GM21423 (cell line): ENCODE measurements around the gene CCDC47.
"Not testable (repeated sequence)": the region's sequence is repeated elsewhere in the genome, so short reads cannot be mapped to it uniquely, and the experiment has no call there.

Source experiments
- ATAC-seq: cut with Tn5 transposase; IDR thresholded peaks from one replicate; pipeline ENCODE4 v1.9.1; 2021; ENCODE audit warnings: mild to moderate bottlenecking, moderate library complexity; ENCODE audit not compliant: unreplicated experiment

CCDC47 gene, protein sequence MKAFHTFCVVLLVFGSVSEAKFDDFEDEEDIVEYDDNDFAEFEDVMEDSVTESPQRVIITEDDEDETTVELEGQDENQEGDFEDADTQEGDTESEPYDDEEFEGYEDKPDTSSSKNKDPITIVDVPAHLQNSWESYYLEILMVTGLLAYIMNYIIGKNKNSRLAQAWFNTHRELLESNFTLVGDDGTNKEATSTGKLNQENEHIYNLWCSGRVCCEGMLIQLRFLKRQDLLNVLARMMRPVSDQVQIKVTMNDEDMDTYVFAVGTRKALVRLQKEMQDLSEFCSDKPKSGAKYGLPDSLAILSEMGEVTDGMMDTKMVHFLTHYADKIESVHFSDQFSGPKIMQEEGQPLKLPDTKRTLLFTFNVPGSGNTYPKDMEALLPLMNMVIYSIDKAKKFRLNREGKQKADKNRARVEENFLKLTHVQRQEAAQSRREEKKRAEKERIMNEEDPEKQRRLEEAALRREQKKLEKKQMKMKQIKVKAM

DNA sequence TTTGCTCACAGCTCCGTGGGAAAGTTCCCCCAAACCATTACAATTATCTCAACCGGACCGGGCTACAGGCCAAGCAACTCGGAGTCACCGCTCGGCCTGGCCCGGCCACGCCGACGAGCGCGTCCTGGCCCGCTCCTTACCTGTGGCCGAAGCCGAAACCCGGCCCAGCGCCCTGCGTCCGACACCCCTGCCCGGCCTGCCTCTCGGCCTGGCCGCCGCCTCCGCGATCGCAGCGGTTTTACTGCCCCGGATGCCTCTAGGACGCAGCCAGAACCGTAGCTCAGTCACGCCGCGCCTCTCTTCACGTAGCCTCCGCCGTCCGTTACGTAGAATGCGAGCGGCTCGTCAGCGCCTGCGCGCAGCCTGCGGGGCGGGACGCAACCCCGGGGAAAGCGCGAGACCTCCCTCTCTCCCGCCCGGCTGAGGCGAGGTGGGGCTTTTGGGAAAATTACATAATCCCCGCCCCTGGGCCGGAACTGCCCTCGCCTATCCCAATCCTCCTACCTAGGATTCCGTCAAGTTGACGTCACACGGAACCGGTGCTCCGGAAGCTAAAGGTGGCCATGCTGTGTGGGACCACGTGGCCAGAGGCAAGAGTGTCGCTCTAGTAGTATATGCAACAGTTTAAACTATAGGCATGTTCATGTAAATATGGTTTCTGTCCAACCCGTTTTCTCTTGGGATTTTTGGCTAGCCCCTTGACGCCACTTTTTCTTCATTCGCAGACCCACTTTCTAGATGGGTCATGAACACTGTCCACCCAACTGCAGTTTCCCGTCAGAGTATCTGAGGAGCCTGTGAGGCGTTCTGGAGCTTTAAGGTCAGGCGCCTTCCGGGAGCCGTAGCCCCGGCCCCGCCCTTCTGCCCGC is at the start of gene CCDC47:
Gene CCDC47 (minus strand): TSS at position 326 of the 869 bp plus-strand sequence. CDS start 7,422 bp downstream, outside the sequence.
- ATAC-seq: peak; percentile 86

DNA sequence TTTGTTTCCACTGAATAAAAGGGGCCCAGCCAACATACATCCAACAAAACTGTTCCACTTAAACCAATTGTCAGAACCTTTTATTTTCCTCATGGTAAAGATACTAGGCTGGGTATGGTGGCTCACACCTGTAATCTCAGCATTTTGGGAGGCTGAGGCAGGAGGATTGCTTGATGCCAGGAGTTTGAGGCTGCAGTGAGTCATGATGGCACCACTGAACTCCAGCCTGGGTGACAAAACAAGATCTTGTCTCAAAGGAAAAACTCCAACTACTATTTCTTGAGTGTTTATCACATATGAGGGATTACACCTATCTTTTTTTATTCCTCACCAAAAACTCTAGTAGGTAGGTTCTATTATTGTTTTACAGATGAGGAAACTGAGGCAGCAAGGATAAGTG is 49.1 kb upstream of the CCDC47 start:
- no peak for ATAC-seq

GRCh38 chr17:63821804-63822203 is 48.4 kb upstream of the CCDC47 start:
- no peak for ATAC-seq

DNA sequence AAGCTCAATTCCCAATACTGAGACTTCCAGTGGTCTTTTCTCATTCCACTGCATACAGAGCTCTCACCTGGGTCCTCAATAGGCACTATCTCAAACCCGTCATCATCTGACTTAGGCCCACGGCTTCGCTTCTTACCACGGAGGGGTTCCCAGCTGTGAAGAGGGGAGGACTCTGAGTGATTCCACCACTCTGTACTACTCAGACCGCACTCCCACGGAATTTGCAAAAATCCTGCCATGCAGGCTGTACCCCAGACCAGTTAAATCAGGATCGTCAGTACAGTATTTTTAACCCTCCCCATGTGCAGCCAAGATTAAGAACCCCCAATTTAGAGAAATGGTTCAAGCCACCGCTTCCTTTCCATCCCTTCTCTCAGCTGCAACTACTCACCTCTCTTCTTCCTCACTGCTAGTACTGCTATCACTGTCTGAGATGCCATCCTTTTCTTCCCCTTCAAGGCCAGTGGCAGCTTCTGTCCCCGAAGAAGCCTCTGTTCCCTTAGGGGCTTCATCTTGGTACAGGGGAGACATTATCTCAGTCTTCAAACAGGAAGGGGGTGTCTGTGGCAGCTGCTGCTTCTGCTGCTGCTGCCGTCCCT is 47.7 kb upstream of the CCDC47 start:
- no peak for ATAC-seq

DNA sequence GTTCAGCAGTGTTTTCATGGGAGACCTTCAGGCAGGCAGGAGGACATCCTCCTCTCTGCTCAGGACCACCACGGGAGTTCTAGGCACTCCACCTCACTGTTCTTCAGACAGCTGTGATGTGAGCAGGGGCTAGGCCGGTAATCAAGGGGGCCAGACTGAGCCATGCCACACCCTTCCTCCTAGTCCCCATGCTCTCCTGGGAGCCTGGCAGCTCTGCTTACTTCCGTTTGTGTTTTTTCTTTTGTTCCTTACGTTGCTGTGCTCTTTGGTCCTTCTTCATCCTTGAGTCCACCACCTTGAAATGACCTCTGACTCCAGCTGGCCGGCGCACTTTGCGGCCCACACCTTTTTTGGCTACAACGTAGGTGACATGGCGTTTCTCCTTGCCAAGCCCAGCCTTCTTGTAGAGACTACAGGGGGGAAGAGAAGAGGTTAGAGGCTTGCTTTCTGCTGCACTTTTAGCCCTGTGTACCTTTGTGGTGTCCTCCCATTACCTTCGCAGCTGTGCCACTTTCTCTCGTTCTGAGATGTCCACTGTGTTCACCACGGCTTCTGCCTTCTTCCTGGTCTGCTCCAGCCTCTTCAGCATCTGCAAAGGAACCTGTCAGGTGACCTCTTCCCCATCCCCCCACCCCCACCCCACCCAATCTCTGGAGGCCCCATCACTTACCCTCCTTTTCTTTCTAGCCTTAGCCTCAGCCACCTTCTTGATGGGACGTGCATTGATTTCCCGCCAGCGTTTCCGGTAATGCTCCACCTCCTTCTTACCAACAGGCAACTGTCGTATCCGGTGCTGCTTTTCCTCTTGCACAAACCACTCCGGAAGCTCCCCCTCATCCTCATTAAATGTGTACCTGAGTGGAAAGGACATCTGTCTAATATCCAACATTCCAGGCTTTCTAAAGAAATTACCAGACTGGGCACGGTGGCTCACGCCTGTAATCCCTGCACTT is 46.5 kb upstream of the CCDC47 start:
- no peak for ATAC-seq

DNA sequence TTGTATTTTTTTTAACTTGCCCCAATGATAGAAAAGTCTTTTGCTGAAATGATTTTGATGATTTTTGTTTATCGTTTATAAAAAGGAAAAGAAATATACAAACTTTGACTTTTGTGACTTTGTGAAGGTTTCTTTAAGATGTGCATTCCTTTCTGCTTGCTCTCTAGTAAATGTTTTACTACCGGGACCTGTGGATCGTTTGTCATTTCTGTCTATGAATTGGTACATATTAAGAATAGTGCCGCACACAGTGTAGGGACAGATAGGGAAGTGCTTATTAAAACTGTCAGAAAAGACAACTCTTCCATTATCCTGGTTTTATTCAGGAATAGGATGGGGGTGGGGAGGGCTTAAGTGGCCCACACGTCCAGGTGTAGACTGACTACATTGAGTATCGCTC is 45.7 kb upstream of the CCDC47 start:
- no peak for ATAC-seq

- ATAC-seq: no peak
Measured at GRCh38 chr17:63817736-63818385, 44.5 kb upstream of the CCDC47 start.

DNA sequence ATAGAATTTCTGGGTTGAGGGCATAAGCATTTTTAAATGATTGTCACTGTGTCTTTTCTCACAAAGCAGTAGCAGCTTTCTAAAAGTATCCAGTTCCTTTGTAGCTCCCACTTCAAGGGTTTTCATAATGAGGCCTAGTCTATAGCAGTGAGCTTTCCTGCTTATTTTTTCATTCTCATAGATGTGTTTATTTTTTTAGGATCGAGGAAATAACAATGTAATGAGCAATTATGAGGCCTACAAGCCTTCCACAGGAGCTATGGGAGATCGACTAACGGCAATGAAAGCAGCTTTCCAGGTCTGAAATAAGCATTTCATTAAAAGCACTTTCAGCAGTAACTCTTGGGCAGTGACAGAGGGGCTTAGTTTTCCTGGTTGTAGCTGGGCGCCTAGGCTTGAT is 43.3 kb upstream of the CCDC47 start:
- ATAC-seq: no peak

DNA sequence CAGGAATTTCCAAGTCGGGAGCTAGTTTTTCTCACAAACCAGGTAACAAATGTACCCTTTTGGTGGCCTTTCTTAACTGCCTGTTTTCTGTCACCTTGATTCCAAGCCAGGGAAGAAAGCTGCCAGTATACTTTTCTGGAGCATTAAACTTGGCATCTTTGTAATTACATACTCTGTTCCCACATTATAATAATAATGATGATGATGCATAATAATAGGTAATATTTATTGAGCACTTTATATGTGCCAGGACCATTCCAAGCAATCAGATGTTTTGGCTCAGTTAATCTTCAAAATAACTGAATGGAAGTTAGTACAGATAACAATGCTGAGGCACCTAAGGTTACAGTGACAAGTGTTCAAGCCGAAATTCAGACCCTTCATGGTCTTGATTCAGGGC is 42.7 kb upstream of the CCDC47 start:
- ATAC-seq: no peak

DNA sequence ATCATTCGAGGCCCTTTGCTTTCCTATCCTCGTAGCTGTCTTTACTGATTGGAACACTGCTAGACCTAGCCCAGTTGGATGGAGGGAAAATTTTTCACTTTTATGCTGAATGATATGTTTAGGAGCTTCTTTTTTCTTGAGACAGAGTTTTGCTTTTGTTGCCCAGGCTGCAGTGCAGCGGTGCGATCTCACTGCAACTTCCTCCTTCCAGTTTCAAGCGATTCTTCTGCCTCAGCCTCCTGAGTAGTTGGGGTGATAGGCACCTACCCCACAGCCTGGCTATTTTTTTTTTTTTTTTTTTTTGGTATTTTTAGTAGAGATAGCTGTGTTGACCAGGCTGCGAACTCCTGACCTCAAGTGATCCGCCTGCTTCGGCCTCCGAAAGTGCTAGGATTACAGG is 36.6 kb upstream of the CCDC47 start:
- ATAC-seq: no peak

DNA sequence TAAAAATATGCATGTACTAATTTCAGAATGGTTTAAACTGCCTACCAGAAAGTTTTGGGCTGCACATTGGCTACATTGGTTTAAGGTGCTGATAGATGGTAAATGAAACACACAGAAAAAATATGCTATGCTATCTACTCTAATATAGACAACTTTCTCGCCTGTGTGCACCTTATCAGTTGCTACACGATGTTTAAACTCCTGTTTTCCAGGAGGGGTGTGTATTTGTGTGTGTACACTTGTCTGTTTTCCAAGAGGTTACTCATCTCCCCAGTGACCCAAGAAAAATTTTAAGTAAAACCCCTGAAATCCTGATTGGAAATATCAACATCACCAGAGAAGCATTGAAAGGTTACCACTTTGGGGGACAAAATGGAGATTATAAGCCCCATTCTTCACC is 32.2 kb upstream of the CCDC47 start:
- ATAC-seq: no peak

DNA sequence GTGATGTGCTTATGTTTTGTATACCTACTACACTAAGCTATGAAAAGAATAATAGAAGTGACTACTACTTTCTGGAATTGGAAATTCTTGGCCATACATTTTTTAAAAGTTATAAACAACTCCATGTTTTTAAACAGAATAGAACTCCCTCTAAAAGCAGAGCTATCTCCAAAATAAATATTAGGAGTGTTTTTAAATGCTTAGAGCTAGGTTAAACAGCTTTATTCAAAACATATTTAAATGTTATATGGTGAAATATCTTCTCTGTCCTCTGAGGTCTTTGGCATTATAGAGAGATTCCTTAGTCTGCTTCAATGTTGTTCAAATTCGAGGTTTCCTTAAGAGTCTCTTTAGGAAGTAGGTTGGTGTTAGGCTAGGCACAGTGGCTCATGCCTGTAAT is 30.9 kb upstream of the CCDC47 start:
- ATAC-seq: no peak

GRCh38 chr17:63800783-63801182 is 27.4 kb upstream of the CCDC47 start:
- ATAC-seq: no peak

DNA sequence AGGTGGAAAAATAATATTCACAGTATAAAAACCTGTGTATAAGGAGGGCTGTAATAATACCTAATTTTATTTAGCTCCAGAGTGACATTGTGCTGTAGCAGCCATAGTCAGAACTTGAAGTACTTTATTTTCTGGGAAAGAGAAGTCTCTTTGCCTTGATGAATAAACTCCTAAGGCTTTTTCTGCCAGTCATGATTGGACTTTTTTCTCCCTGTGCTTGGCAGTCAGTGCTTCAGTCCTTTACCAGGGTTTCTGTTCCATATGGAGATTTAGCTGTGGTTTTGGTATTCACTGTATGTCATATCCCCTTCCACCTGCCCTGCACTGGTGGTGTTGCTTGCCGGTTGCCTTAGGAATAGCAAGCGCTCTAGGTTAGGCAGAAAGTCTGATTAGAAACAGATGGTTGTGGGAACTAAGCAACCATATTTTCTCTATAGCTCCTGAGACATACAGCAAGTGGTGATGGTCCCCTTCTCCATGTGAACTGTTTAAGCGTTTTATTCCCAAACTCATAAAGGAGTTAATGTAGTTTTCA is 25.2 kb upstream of the CCDC47 start:
- no peak for ATAC-seq

DNA sequence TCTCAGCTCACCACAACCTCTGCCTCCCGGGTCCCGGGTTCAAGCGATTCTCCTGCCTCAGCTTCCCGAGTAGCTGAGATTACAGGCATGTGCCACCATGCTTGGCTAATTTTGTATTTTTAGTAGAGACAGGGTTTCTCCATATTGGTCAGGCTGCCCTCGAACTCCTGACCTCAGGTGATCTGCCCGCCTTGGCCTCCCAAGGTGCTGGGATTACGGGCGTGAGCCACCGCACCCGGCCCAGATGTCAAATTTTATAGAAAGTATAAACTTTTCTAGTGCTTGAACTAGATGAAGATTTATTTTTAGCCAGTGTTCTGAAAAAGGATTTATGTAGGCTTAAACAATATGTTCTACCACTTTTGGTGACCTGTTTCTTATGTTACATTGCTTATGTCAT is 23.0 kb upstream of the CCDC47 start:
- not testable (repeated sequence) for ATAC-seq

- no peak for ATAC-seq
Measured at GRCh38 chr17:63792055-63792729, 18.8 kb upstream of the CCDC47 start.

DNA sequence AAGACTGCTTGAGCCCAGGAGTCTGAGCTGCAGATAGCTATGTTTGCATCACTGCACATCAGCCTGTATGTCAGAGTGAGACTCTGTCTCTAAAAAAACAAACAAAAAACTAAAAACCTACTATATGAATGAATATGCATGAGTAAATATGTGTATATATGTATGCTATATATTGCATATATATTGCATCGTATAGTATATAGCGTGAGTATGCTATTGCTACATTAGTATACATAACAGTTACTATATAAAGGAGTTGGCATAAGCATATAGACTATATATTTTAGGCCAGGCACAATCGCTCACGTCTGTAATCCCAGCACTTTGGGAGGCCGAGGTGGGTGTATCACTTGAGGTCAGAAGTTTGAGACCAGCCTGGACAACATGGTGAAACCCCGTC is 16.7 kb upstream of the CCDC47 start:
- ATAC-seq: no peak

- no peak for ATAC-seq
Measured at GRCh38 chr17:63786971-63787711, 13.7 kb upstream of the CCDC47 start.
